Posterior cingulate gyrus (tissue), 11 donors: Measurements from ENCODE around the gene SORCS2.

Source experiments
- DNase-seq, 10 donors: peaks; one replicate each; pipeline versions ENCODE4 v3.0.0 to v3.0.0-alpha.2; 2020 to 2021; ENCODE audit warnings: mixed read lengths in 3 of 10
- intact Hi-C: fragments of 100-400 bp; cut with DNase I; formaldehyde crosslinking; loops from one replicate; pipeline ENCODE4 v1.15.1; 2023

The SORCS2 gene

GRCh38 chr4:7754565-7755262 lies 562.4 kb downstream of the SORCS2 start:
- peak in 2 of 10 donors; percentile 18 to 67 for DNase-seq
- intact Hi-C loops = no loop called here

- DNase-seq = peak in 2 of 10 donors; percentile 10 to 58
- intact Hi-C loops = no loop called here
Measured at GRCh38 chr4:7755561-7755960, 563.2 kb downstream of the SORCS2 start.

DNA sequence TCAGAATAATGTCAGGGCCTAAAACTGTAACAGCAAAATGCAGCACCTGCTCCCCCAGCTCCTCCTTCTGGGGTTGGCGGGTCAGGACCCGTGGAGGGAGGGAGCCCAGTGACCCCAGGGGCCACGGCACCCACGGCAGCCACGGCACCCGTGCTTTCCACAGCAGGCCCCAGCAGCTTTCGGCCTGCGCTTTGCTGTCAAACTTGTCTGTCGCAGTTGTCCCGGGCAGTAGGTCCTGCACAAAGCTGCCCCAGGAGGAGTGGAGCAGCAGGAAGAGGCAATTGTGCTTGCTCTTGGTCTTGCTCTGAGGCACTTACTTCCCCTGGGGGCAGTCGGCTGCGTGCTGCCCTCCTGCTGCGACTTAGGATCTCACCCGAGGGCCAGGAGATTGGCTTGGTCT lies 563.7 kb downstream of the SORCS2 start:
- intact Hi-C loops = no loop called here
- peak in 2 of 10 donors; percentile 35 to 52 for DNase-seq

DNA sequence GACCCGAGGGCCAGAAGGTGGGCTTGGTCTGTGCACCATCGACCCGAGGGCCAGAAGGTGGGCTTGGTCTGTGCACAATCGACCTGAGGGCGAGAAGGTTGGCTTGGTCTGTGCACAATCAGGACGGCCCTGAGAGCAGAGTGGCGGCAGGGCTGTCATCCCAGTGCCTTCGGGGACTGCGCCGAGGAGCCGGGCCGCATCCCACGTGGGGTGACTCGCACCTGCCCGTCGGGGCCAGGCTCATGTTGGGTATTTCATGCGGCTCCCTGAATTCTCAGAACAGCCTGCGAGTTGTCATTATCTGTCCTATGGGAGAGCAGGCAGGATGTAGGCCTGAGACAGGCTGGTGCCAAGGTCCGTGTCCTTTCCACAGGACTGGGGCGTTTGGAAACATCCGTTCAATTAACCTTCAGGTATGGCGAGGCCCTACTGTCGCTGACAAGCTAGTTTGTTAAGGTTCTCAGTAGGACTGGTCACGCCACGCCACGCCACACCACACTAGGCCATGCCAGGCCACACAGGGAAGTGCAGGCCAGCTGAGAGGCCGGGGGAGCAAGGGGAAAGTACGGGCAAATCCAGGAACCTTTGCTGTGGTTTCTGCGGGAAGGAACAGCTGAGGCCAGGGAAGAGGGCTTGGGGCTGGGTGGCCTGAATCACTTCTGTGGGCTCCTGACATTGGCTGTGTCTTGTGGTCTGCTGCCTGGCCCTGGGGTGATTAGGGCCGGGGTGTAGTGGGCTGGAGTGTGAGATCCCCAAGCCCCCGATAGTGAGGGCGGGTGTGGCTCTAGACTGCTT lies 564.4 kb downstream of the SORCS2 start:
- peak in 2 of 10 donors; percentile 19 to 59 for DNase-seq
- intact Hi-C loops = no loop called here

- DNase-seq = peak in 1 of 10 donors; percentile 39
- intact Hi-C loops = no loop called here
Measured at GRCh38 chr4:7757501-7758471, 565.4 kb downstream of the SORCS2 start.

DNA sequence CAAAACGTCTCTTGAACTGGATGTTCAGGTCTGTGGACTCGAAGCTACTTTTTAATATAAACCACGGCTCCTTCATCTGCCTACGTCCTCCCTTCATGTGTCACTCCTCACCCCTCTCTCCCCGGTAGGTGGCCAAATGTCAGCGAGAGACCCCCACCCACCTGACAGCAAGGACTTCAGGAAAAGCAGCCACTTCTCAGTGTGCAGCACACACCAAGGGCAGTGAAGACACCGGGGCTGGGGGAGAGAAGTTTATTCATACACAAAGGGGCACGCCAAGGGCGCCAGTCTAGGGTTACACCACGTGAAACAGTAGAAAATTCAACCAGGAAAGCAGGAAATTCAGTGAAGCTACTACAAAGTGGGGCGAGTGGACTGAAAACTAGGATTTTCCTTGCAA lies 566.1 kb downstream of the SORCS2 start:
- intact Hi-C loops = no loop called here
- peak in 2 of 10 donors; percentile 10 to 24 for DNase-seq

DNA sequence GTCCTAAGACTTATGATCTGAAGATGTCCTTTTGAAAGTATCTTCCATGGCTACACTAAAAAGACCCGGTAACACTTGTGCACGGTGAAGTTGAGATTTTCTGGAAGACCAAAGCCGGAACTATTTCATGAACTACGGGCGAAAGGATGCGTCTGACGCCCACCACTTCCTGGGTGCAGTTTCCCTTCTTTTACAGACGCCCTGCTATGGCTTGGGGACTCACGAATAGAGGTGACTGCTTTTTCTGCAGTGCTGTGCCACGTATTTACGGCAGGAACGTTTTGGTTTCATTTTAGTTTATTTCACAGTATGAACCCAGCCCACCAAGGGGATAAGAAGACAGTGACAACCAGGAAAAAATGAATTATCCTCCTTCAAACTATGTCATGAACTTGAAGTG lies 566.9 kb downstream of the SORCS2 start:
- peak in 3 of 10 donors; percentile 2 to 36 (median 10) for DNase-seq
- intact Hi-C loops = no loop called here

GRCh38 chr4:7759635-7760034 lies 567.3 kb downstream of the SORCS2 start:
- peak in 3 of 10 donors; percentile 2 to 62 (median 27) for DNase-seq
- intact Hi-C loops = loop anchor here (5.0 kb wide), 1 partner anchor 43 kb away; no protein-coding TSS in a partner anchor

DNA sequence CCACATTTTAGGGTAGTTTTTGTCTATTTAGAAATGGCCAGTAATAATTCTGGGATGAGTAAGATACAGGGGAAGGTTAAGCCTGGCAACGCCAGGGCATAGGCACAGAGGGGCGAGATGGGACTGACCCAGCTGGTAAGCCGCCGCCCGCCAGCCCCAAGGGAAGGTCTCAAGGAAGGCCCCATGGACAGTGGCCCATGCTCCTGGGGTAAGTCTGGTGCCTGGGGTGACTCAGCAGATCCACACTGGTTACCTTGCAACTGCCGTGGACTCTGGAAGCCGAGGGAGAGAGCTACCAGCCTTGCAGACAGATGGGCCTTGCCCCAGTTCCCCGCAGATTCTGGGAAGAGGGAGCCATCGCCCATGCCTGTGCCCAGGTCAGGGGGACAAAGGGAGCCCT lies 567.9 kb downstream of the SORCS2 start:
- intact Hi-C loops = loop anchor here (5.0 kb wide), 1 partner anchor 42 kb away; no protein-coding TSS in a partner anchor
- DNase-seq = peak in 4 of 10 donors; percentile 5 to 69 (median 26)

DNA sequence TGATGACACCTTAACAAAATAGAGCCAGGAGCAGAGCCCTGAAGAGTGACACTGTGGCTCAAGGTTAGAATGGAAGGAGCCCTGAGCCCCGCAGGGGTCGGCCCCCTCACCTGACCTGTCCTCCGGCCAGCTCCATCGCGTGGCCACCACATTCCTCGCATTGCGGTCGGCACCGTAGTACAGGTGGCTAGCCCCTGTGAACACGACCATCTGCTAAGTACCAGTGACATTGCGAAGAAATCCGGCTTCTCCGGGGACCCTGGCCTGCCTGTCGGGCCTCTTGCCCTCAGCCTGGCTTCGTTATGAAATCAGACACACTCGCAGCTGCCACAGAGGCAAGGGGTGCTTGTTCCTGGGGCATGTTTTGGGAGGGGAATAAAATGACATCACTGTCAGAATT lies 568.4 kb downstream of the SORCS2 start:
- DNase-seq = peak in 2 of 10 donors; percentile 54 to 76
- intact Hi-C loops = loop anchor here (5.0 kb wide), 1 partner anchor 42 kb away; no protein-coding TSS in a partner anchor

- DNase-seq = peak in 3 of 10 donors; percentile 23 to 82 (median 68)
- intact Hi-C loops = loop anchor here (5.0 kb wide), 1 partner anchor 41 kb away; no protein-coding TSS in a partner anchor
Measured at GRCh38 chr4:7761312-7761711, 569.0 kb downstream of the SORCS2 start.

- DNase-seq = peak; percentile 59 to 97 (median 84)
- intact Hi-C loops = loop anchor here (5.0 kb wide), 1 partner anchor 41 kb away; no protein-coding TSS in a partner anchor
Measured at GRCh38 chr4:7761720-7762119, 569.4 kb downstream of the SORCS2 start.

DNA sequence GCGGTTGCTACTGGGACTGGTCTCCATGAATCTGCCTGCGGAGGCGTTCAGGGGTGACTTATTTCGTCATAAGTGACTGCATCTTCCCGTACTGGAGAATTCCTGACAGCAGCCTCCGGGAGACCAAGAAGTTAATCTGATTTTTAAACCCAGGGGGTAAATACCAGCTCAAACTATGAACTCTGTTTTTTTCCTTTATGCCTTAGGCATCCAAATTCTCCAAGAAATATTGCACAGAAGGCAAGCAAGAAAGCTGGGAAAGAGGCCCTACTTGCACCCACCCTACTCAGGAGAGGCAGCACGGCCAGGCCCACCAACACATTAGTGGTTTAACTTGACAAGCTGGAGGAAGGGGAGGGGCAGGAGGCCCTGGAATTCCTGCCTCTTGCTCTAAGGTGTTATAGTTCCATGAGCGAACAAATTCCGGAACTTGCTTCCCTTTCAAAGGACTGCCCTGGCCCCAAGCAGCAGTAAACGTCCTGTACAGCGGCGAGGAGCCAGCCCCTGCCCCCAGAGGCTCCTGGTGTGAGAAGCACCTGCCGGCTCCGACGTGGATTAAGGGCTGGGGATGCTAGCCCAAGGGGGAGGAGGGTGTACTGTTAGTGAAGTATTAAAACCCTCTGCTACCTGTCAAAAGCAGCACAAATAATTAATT lies 570.2 kb downstream of the SORCS2 start:
- peak in 2 of 10 donors; percentile 18 to 21 for DNase-seq
- intact Hi-C loops = loop anchor here (5.0 kb wide), 1 partner anchor 40 kb away; no protein-coding TSS in a partner anchor

DNA sequence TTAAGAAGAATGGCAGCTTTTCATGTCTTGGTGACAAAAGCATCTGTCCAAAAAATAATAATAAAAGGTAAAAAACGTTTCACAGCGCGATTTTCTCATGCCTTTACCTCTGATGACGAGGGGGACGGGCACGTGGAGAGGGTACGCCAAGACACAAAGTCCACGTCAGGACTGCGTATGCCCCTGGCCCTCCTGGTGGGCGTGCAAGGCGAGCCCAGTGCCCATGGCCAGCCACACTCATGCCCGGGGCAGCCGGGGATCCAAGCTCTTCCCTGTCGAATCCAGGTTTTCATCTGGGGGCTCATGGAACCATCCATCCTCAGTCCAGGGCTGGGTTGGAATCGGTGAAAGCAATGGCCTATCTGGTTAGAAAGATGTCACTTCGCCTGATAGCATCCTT lies 570.8 kb downstream of the SORCS2 start:
- peak in 2 of 10 donors; percentile 48 to 52 for DNase-seq
- intact Hi-C loops = loop anchor here (5.0 kb wide), 1 partner anchor 39 kb away; no protein-coding TSS in a partner anchor

DNA sequence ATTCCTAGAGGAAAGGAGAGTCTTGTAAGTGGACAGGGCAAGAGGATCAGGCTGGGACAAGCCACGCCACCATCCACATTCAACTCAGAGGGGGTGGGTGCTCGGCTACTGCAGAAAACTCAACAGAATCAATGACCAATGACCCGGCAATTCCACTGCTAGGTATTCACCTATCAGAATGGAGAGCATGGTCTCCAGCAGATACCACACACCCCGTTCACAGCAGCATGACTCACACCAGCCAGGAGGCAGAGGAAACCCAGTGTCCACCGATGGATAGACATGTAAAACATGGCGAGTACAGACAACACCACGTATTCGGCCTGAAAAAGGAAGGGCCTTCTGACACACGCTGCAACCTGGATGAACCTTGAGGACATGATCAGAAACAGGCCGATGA lies 571.5 kb downstream of the SORCS2 start:
- peak in 1 of 10 donors; percentile 20 for DNase-seq
- intact Hi-C loops = loop anchor here (5.0 kb wide), 1 partner anchor 39 kb away; no protein-coding TSS in a partner anchor

- intact Hi-C loops = loop anchor here (5.0 kb wide), 1 partner anchor 38 kb away; no protein-coding TSS in a partner anchor
- DNase-seq = peak in 2 of 10 donors; percentile 52 to 80
Measured at GRCh38 chr4:7764466-7764865, 572.1 kb downstream of the SORCS2 start.

- intact Hi-C loops = no loop called here
- peak in 3 of 10 donors; percentile 51 to 62 (median 53) for DNase-seq
Measured at GRCh38 chr4:7765666-7766065, 573.3 kb downstream of the SORCS2 start.

- peak in 4 of 10 donors; percentile 8 to 70 (median 48) for DNase-seq
- intact Hi-C loops = no loop called here
Measured at GRCh38 chr4:7766086-7766485, 573.7 kb downstream of the SORCS2 start.
